ENCODE measurements around the gene UBE2R2.

GRCh38 chr9:33840381-33840780 is 23.4 kb downstream of the UBE2R2 start:
- TF ChIP-seq CTCF (conservative IDR thresholded peaks at IDR 0.05; ENCODE audit: low read length) (no peak), EZH2phosphoT487 (IDR thresholded peaks at IDR 0.05; ENCODE audit: borderline replicate concordance, low read depth, low read length) (no peak)

Data from OCI-LY7 (cell line).